ENCODE results near the gene GALNT10. TPM values are rescaled to one million over a fixed set of nuclear protein-coding genes. Genes with fewer than 3 reads are reported as not detected.

Gene GALNT10
- total RNA-seq, 1 donor from 2014 or later = 52.3 TPM

DNA sequence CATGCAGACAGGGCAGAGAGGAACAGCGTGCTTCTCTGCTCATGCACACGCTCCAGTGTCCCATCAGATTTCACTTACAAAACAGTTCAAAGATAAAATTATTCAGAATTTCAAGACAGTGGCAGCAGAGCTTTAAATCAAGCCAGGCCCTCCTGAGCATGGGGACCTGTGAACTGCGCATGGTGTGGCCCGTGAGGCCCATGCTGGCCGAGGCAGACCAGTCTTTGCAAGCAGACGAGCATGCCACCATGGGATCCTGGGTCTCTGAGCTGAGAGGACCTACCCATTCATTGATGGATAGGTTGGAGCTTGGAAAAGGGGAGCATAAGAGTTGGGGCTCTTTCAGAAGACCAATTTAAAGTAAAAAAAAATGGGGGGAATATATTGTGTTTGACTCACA is 220.3 kb downstream of the GALNT10 start:
- Histone ChIP-seq H3K27me3 (no peaks in the 10 kb centered on the region), H3K4me3 (no peak overlapping the region), H3K27ac (no peak overlapping the region), H3K9me3 (no peaks in the 10 kb centered on the region), H3K36me3 (peaks cover 18 to 43% of the 10 kb centered on the region in 2 donors), H3K4me1 (no peaks in the 10 kb centered on the region)
- peak in 1 of 2 donors; percentile 51 for DNase-seq (ENCODE audit: low spot score in 2 of 2)
- intact Hi-C loops (cut with DNase I) = no loop called here
- TF ChIP-seq, protein P1, sequence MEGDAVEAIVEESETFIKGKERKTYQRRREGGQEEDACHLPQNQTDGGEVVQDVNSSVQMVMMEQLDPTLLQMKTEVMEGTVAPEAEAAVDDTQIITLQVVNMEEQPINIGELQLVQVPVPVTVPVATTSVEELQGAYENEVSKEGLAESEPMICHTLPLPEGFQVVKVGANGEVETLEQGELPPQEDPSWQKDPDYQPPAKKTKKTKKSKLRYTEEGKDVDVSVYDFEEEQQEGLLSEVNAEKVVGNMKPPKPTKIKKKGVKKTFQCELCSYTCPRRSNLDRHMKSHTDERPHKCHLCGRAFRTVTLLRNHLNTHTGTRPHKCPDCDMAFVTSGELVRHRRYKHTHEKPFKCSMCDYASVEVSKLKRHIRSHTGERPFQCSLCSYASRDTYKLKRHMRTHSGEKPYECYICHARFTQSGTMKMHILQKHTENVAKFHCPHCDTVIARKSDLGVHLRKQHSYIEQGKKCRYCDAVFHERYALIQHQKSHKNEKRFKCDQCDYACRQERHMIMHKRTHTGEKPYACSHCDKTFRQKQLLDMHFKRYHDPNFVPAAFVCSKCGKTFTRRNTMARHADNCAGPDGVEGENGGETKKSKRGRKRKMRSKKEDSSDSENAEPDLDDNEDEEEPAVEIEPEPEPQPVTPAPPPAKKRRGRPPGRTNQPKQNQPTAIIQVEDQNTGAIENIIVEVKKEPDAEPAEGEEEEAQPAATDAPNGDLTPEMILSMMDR (IDR thresholded peaks at IDR 0.05) = no peak

DNA sequence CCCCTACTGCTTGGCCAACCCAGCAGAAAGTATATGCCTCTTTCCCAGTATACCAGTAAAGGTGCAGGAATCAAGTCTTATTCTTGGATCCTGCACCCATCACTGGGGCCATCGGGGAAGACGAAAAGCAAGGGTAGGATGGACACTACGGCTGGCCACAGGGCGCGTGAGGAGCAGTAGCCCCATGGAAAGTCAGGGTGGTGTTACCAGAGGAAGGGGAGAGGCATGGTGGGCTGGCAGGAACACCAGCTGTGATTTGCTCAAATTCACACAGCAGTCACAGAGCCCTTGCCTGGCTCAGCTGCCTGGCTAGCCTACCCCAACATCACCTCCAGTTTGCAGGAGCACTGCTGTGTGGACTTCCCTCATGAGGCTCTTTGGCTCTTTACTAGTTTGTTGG is 220.8 kb downstream of the GALNT10 start:
- DNase-seq (ENCODE audit: low spot score in 2 of 2) = no peak
- no peaks in the 10 kb centered on the region for H3K4me1 ChIP-seq

DNA sequence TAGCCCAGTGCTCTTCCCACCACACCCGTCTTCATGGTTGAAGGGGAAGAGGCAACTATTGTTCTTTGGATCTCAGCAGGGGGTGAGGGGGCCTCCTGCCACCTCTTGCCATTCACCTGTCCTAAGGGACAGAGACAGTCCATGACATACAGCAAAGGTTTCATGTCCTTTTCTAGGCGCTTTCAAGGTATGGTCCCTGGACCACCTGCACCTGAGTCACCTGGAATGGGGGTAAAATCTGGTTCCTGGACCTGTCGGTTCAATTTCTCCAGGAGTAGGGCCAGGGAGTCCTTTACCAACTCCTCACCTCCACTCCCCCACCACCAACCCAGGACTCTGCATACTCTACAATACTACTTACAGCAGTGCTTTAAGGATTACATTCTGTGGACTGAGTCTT is 221.8 kb downstream of the GALNT10 start:
- H3K9me3 ChIP-seq = no peaks in the 10 kb centered on the region
- peaks cover 24 to 56% of the 10 kb centered on the region in 2 donors for H3K36me3 ChIP-seq
- no peaks in the 10 kb centered on the region for H3K27me3 ChIP-seq
- intact Hi-C loops (cut with DNase I) = no loop called here
- no peak overlapping the region for H3K4me3 ChIP-seq
- TF ChIP-seq, protein P1 (IDR thresholded peaks at IDR 0.05) = no peak
- no peaks in the 10 kb centered on the region for H3K4me1 ChIP-seq
- DNase-seq (ENCODE audit: low spot score in 2 of 2) = no peak
- no peak overlapping the region for H3K27ac ChIP-seq

More for the DNA sequence above, 220.8 kb downstream of the GALNT10 start:
- Histone ChIP-seq H3K27me3 (no peaks in the 10 kb centered on the region), H3K9me3 (no peaks in the 10 kb centered on the region), H3K4me3 (no peak overlapping the region), H3K27ac (no peak overlapping the region), H3K36me3 (peaks cover 18 to 48% of the 10 kb centered on the region in 2 donors)
- intact Hi-C loops (cut with DNase I) = no loop called here
- TF ChIP-seq, protein P1 (IDR thresholded peaks at IDR 0.05) = no peak

DNA sequence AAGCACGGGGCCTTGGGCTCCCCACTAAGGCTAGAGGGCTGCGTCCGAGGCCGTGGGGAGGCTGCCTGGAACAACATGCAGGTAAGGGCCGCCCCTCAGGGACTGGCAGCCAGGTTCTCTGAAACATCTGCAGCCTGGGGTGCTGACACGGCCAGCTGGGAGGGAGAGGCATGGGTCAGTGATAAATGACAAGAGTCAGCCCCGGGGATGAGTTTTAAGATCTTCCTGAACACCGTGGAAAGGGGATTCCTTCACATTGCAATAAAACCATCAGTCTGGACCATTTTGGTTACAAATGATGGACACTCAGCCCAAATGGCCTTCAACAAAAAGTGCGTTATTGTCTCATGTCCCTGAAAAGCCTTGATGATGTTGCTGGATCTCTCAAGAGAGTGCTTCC is 222.4 kb downstream of the GALNT10 start:
- H3K27me3 ChIP-seq = no peaks in the 10 kb centered on the region
- no peaks in the 10 kb centered on the region for H3K4me1 ChIP-seq
- H3K9me3 ChIP-seq = no peaks in the 10 kb centered on the region
- TF ChIP-seq, protein P1 (IDR thresholded peaks at IDR 0.05) = no peak
- intact Hi-C loops (cut with DNase I) = no loop called here
- no peak overlapping the region for H3K4me3 ChIP-seq
- peaks cover 24 to 62% of the 10 kb centered on the region in 2 donors for H3K36me3 ChIP-seq
- H3K27ac ChIP-seq = no peak overlapping the region
- no peak for DNase-seq (ENCODE audit: low spot score in 2 of 2)

DNA sequence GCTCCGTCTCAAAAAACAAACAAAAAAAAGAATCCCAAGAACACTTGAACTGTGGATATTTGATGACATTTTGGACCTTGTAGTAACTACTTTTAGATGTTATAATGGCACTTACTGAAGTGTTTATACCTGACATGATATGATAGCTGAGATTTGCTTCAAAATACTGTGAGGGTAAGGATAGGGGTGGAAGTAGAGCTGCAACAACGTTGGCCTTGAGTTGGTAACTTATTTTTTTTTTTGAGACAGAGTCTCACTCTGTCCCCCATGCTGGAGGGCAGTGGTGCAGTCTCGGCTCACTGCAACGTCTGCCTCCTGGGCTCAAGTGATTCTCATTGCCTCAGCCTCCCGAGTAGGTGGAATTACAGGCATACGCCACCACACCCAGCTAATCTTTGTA is 224.6 kb downstream of the GALNT10 start:
- TF ChIP-seq, protein P1 (IDR thresholded peaks at IDR 0.05) = no peak
- Histone ChIP-seq H3K4me3 (no peak overlapping the region), H3K27ac (no peak overlapping the region), H3K4me1 (no peaks in the 10 kb centered on the region), H3K36me3 (peaks cover 24 to 68% of the 10 kb centered on the region in 2 donors), H3K9me3 (no peaks in the 10 kb centered on the region), H3K27me3 (no peaks in the 10 kb centered on the region)
- intact Hi-C loops (cut with DNase I) = no loop called here
- DNase-seq (ENCODE audit: low spot score in 2 of 2) = no peak

DNA sequence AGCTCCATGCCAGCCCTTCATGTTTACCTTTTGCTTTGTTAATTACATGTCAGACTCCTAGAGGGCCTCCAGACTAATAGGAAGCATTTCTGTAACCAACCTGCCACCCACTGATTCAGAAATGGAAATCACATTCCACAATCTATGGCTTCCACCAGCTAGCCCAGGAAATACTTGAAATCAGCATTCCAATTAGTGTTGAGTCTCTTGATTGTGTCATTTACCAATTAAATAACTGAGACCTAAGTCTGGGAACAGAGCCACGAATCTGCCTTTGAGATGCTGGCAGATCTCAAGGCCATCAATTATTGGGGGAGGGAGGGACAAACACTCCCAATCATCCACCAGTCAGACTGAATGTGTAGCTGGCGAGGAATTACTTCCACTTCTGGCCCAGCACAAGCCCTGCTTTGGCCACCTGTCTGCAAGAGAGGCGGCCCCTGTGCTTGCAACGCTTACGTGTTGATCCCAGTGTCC is 227.8 kb downstream of the GALNT10 start:
- Histone ChIP-seq H3K27ac (no peak overlapping the region), H3K4me3 (no peak overlapping the region), H3K27me3 (no peaks in the 10 kb centered on the region), H3K36me3 (peaks cover 6 to 36% of the 10 kb centered on the region in 2 donors), H3K9me3 (no peaks in the 10 kb centered on the region), H3K4me1 (no peaks in the 10 kb centered on the region)
- TF ChIP-seq, protein P1 (IDR thresholded peaks at IDR 0.05) = no peak
- intact Hi-C loops (cut with DNase I) = no loop called here
- no peak for DNase-seq (ENCODE audit: low spot score in 2 of 2)
